GM13977 (cell line): Measurements from ENCODE around the gene YES1.
A peak's percentile ranks its signal among the peaks of the same experiment; 100 is the strongest.

ENCODE experiments used
- DNase-seq: peaks from one replicate; pipeline ENCODE4 v3.0.0; 2012; ENCODE audit warnings: low spot score
- CTCF ChIP-seq: IDR thresholded peaks from 2 replicates; pipeline ENCODE4 v1.5.1; 2012; ENCODE audit warnings: mild to moderate bottlenecking, control low read depth; ENCODE audit not compliant: insufficient read depth; ENCODE audit errors: extremely low read depth, missing control alignments
- in situ Hi-C: fragments of 300-500 bp; cut with MboI; formaldehyde crosslinking; loops from one replicate; pipeline ENCODE4 v1.12.0; 2022; ENCODE audit warnings: low sequenced_read_pairs, low pct_unique_long_range_greater_than_20kb, mixed read lengths, inconsistent platforms; ENCODE audit not compliant: unreplicated experiment

Gene YES1

GRCh38 chr18:845152-845819, 33.2 kb upstream of the YES1 start:
- TF ChIP-seq CTCF: no peak
- no peak for DNase-seq
- in situ Hi-C loops: no loop called here

GRCh38 chr18:841647-842370, 29.8 kb upstream of the YES1 start:
- in situ Hi-C loops: no loop called here
- DNase-seq: no peak
- TF ChIP-seq CTCF: no peak

GRCh38 chr18:840516-840915, 28.5 kb upstream of the YES1 start:
- no peak for DNase-seq
- no peak for TF ChIP-seq CTCF
- in situ Hi-C loops: no loop called here

GRCh38 chr18:840023-840408, 28.0 kb upstream of the YES1 start:
- DNase-seq: no peak
- in situ Hi-C loops: no loop called here
- TF ChIP-seq CTCF: no peak

GRCh38 chr18:839224-840022, 27.4 kb upstream of the YES1 start:
- peak; percentile 97 for TF ChIP-seq CTCF
- in situ Hi-C loops: loop anchor here (10.0 kb wide), 1 partner anchor 215 kb away; no protein-coding TSS in a partner anchor
- DNase-seq: peak; percentile 84

GRCh38 chr18:837922-838321, 25.9 kb upstream of the YES1 start:
- in situ Hi-C loops: loop anchor here (10.0 kb wide), 1 partner anchor 213 kb away; no protein-coding TSS in a partner anchor
- TF ChIP-seq CTCF: no peak
- DNase-seq: no peak
